Sigmoid colon (tissue), 4 donors: ENCODE measurements around the gene ATMIN.

Experiments
- POLR2A ChIP-seq, 2 donors: fragments of 450-650 bp; IDR thresholded peaks; one replicate each; pipeline ENCODE4 v1.6.1; 2016; ENCODE audit warnings: antibody characterized with exemption in 2 of 2, mild to moderate bottlenecking in 2 of 2, moderate library complexity in 2 of 2
- POLR2AphosphoS5 ChIP-seq, 4 donors: sonication (generic); formaldehyde crosslinking; IDR thresholded peaks; one replicate each; pipeline ENCODE4 v1.6.1; 2017; ENCODE audit warnings: antibody characterized with exemption in 4 of 4

GRCh38 chr16:80992676-80993293 lies 42.9 kb upstream of the ATMIN start:
- TF ChIP-seq POLR2A (IDR thresholded peaks at IDR 0.05) (no peak), POLR2AphosphoS5 (IDR thresholded peaks at IDR 0.05) (no peak)
